HepG2 (cell line): ENCODE results near the gene PEX3.

Experiments used
- CEBPB ChIP-seq: IDR thresholded peaks from 2 replicates; pipeline ENCODE4 v1.6.1; 2011; ENCODE audit warnings: low read depth, low read length, improper control_type of control experiment, borderline replicate concordance
- CTCF ChIP-seq: sonication (generic); formaldehyde crosslinking; IDR thresholded peaks from 2 replicates; pipeline ENCODE4 v1.5.0; 2020; ENCODE audit warnings: mild to moderate bottlenecking, missing genetic modification reagents, moderate library complexity
- EZH2 ChIP-seq: conservative IDR thresholded peaks from 2 replicates; pipeline ENCODE4 v1.6.1; 2012; ENCODE audit warnings: mild to moderate bottlenecking, low read depth, low read length, moderate library complexity
- FOXA1 ChIP-seq, 2 experiments: fragments of 450-650 bp in 1 of 2; sonication (generic) in 1 of 2; formaldehyde crosslinking in 1 of 2; IDR thresholded peaks; 2 replicates each; pipeline versions ENCODE4 v1.4.0 to v1.6.1; 2016 to 2020; ENCODE audit warnings: missing genetic modification reagents in 1 of 2
- FOXM1 ChIP-seq: sonication (generic); formaldehyde crosslinking; IDR thresholded peaks from 2 replicates; pipeline ENCODE4 v1.5.0; 2020; ENCODE audit warnings: missing genetic modification reagents
- GABPA ChIP-seq, 2 experiments: IDR thresholded peaks; 2 replicates each; pipeline ENCODE4 v1.6.1; 2011 to 2016; ENCODE audit warnings: low read depth in 2 of 2, low read length in 1 of 2, missing biosample characterization in 1 of 2, missing genetic modification characterization in 1 of 2
- NFE2L2 ChIP-seq: fragments of 150-350 bp; IDR thresholded peaks from 2 replicates; pipeline ENCODE4 v1.6.1; 2014; ENCODE audit warnings: low read length
- RNF2 ChIP-seq: fragments of 450-650 bp; conservative IDR thresholded peaks from 2 replicates; pipeline ENCODE4 v1.6.1; 2016; ENCODE audit warnings: low read depth
- TCF12 ChIP-seq, 2 experiments: fragments of 450-650 bp in 1 of 2; sonication (generic) in 1 of 2; formaldehyde crosslinking in 1 of 2; IDR thresholded peaks; 2 replicates each; pipeline versions ENCODE4 v1.6.1 to v1.8.0; 2017 to 2022; ENCODE audit warnings: antibody characterized with exemption in 1 of 2, mild to moderate bottlenecking in 1 of 2, missing genetic modification reagents in 1 of 2, moderate library complexity in 1 of 2
- USF2 ChIP-seq, 2 experiments: sonication (generic) in 1 of 2; formaldehyde crosslinking in 1 of 2; IDR thresholded peaks; 2 replicates each; pipeline versions ENCODE4 v1.5.1 to v1.6.1; 2011 to 2020; ENCODE audit warnings: borderline replicate concordance in 1 of 2, low read depth in 1 of 2, low read length in 1 of 2, mild to moderate bottlenecking in 1 of 2, missing genetic modification reagents in 1 of 2, moderate library complexity in 1 of 2
- ZBTB34 ChIP-seq: sonication (generic); formaldehyde crosslinking; IDR thresholded peaks from 2 replicates; pipeline ENCODE4 v1.8.0; 2022; ENCODE audit warnings: mild to moderate bottlenecking, missing genetic modification reagents
- ZBTB43 ChIP-seq: sonication (generic); formaldehyde crosslinking; conservative IDR thresholded peaks from 2 replicates; pipeline ENCODE4 v1.4.0; 2020; ENCODE audit warnings: missing genetic modification reagents

- TF ChIP-seq CEBPB (no peak), FOXM1 (CRISPR knock-in tag) (no peak), EZH2 (no peak), ZBTB34 (CRISPR knock-in tag) (no peak), FOXA1 (IDR thresholded peaks at IDR 0.05) (no peak), FOXA1 (CRISPR knock-in tag; IDR thresholded peaks at IDR 0.05) (no peak), GABPA (IDR thresholded peaks at IDR 0.05; ENCODE audit: low read depth, low read length) (no peak), GABPA (CRISPR knock-in tag; IDR thresholded peaks at IDR 0.05; ENCODE audit: low read depth) (no peak), USF2 (IDR thresholded peaks at IDR 0.05; ENCODE audit: low read depth, low read length) (no peak), USF2 (CRISPR knock-in tag; IDR thresholded peaks at IDR 0.05; ENCODE audit: borderline replicate concordance) (no peak), NFE2L2 (no peak), CTCF (CRISPR knock-in tag) (no peak), RNF2 (no peak), TCF12 (IDR thresholded peaks at IDR 0.05) (no peak), TCF12 (CRISPR knock-in tag; IDR thresholded peaks at IDR 0.05) (no peak), ZBTB43 (CRISPR knock-in tag) (no peak)
These were observed 81.3 kb downstream of the PEX3 start for GRCh38 chr6:143531720-143532499.
